IPS DF 6.9 (cell line): ENCODE results near the gene NRIP3.

ENCODE experiments used
- DNase-seq: peaks from one replicate; pipeline ENCODE4 v3.0.0-alpha.2; 2013; ENCODE audit warnings: low read depth, low spot score
- H3K27ac ChIP-seq: one replicate; pipeline ENCODE4 v1.5.1; 2013; ENCODE audit warnings: low read length, control low read depth
- H3K27me3 ChIP-seq: 2 replicates; pipeline ENCODE4 v1.6.1; 2013; ENCODE audit warnings: mild to moderate bottlenecking, low read length; ENCODE audit not compliant: control insufficient read depth, insufficient read depth
- H3K36me3 ChIP-seq: 2 replicates; pipeline ENCODE4 v1.6.1; 2013; ENCODE audit warnings: low read length; ENCODE audit not compliant: control insufficient read depth, insufficient read depth
- H3K4me1 ChIP-seq: 2 replicates; pipeline ENCODE4 v1.6.1; 2013; ENCODE audit warnings: low read length; ENCODE audit not compliant: control insufficient read depth, insufficient read depth
- H3K4me3 ChIP-seq: 2 replicates; pipeline ENCODE4 v1.5.1; 2013; ENCODE audit warnings: mild to moderate bottlenecking, low read length
- H3K9me3 ChIP-seq: 2 replicates; pipeline ENCODE4 v1.6.1; 2013; ENCODE audit warnings: low read length, inconsistent platforms; ENCODE audit not compliant: control insufficient read depth, insufficient read depth
- WGBS: extraction: QIAGEN DNeasy Blood & Tissue Kit; methylation state at CpG from one replicate; pipeline ENCODE4 v1.1.7; 2013; ENCODE audit warnings: mixed read lengths, missing lambda C conversion rate; ENCODE audit not compliant: insufficient read length, insufficient coverage; 5-methylcytosine and 5-hydroxymethylcytosine counted together

The NRIP3 gene

DNA sequence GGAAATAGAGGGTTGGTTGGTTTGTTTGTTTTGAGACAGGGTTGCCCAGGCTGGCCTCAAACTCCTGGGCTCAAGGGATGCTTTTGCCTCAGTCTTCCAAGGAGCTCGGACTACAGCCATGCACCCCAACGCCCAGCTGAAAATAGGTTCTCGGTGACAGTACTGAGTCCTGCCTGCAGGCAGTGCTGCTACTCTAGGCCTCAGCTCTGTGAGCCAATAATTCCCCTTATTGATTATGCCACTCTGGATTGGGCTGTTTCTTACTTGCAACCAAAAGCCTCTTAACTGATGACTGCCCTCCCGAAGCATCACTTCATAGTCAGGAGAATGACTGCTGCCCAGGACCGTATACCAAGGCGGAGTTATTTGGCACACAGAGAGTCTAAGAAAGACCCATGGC, 69.9 kb downstream of the NRIP3 start:
- H3K27me3 ChIP-seq, result no peaks in the 10 kb centered on the region
- H3K9me3 ChIP-seq, result no peaks in the 10 kb centered on the region
- no peak for DNase-seq
- H3K36me3 ChIP-seq, result no peaks in the 10 kb centered on the region
- peaks cover 2% of the 10 kb centered on the region; the same call in 1 of the 2 replicates for H3K4me1 ChIP-seq
- no CpG with 5 or more reads among the region's 6 CpGs for WGBS
- no peak overlapping the region for H3K27ac ChIP-seq
- H3K4me3 ChIP-seq, result no peak overlapping the region

DNA sequence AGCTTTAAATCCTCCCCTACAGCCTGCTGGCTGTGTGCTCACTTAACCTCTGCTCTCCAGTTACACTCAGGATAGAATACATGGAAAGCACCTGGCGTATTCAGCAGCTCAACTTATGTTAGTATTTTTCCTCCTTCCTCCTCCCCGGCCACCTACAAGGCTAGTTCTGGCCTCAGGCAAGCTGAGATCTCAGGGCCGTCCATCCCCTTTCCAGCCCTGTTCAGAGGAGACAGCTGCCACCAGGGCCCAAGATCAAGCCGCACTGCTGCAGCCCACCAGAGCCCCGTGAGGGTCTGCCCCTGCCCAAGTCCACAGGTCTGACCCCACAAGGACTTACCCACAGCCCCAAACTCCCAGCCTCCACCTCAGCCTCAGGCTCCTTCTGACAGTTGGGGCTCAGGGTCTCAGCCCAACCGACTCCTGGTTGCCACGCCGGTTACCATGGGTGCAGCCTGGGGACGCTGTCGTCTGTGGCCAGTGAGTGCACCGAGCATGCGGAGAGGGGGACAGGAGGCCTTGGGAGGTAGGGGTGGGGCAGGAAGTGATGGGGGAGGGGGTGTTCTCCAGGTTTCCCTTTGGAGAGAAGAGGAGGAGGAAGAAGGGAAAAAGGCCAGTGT, 71.1 kb downstream of the NRIP3 start, which contains the start of gene C11orf16:
C11orf16 (minus strand) TSS at position 384 of the 617 bp plus-strand sequence. CDS start 639 bp downstream, outside the sequence.
- Histone ChIP-seq H3K27ac (no peak within 1 kb of the TSS), H3K4me1 (peaks cover 2% of the 10 kb centered on the region; the same call in 1 of the 2 replicates), H3K9me3 (no peaks in the 10 kb centered on the region), H3K27me3 (no peaks in the 10 kb centered on the region), H3K4me3 (no peak within 1 kb of the TSS), H3K36me3 (no peaks in the 10 kb centered on the region)
- DNase-seq, result no peak
- WGBS, result no CpG with 5 or more reads among the region's 12 CpGs
